SJCRH30 (cell line): Measurements from ENCODE around the gene RNF166. TPM values are rescaled to one million over a fixed set of nuclear protein-coding genes. Genes with fewer than 3 reads are reported as not detected.

Source experiments
- DNase-seq, 2 experiments: peaks; one replicate each; pipeline ENCODE4 v3.0.0-alpha.2; 2015 to 2020
- H3K27ac ChIP-seq: fragments of 250-450 bp; sonication (Bioruptor Pico); 2 replicates; pipeline ENCODE4 v1.5.1; 2020; ENCODE audit warnings: mild to moderate bottlenecking, moderate library complexity
- H3K27me3 ChIP-seq: fragments of 250-450 bp; sonication (Bioruptor Pico); 2 replicates; pipeline ENCODE4 v1.5.1; 2020; ENCODE audit warnings: mild to moderate bottlenecking, moderate library complexity
- H3K36me3 ChIP-seq: fragments of 250-450 bp; sonication (Bioruptor Pico); 2 replicates; pipeline ENCODE4 v1.5.1; 2020; ENCODE audit warnings: mild to moderate bottlenecking, moderate library complexity
- H3K4me1 ChIP-seq: fragments of 250-450 bp; sonication (Bioruptor Pico); 2 replicates; pipeline ENCODE4 v1.5.1; 2020; ENCODE audit warnings: mild to moderate bottlenecking, moderate library complexity
- H3K4me3 ChIP-seq: fragments of 250-450 bp; sonication (Bioruptor Pico); 2 replicates; pipeline ENCODE4 v1.5.1; 2020; ENCODE audit warnings: mild to moderate bottlenecking, moderate library complexity
- H3K9me3 ChIP-seq: fragments of 250-450 bp; sonication (Bioruptor Pico); replicated peaks from 2 replicates; pipeline ENCODE4 v1.5.1; 2020; ENCODE audit warnings: mild to moderate bottlenecking, moderate library complexity
- total RNA-seq: library from RNA; depleted of rRNA; stranded (reverse); fragments of >200 nt; shearing (Covaris generic); gene quantifications from 2 replicates; pipeline ENCODE4 v1.2.3, GENCODE V29; 2014

The RNF166 gene
- total RNA-seq, 1 experiment from 2014 or later, result 10.4 TPM

- peaks cover 9% of the 10 kb centered on the region; the same call in 1 of the 2 replicates for H3K36me3 ChIP-seq
- no peaks in the 10 kb centered on the region for H3K9me3 ChIP-seq
- DNase-seq, result no peak
- no peaks in the 10 kb centered on the region for H3K27me3 ChIP-seq
- H3K4me3 ChIP-seq, result no peak overlapping the region
- no peak overlapping the region for H3K27ac ChIP-seq
- H3K4me1 ChIP-seq, result no peaks in the 10 kb centered on the region
Observed at GRCh38 chr16:88721815-88722755, 15.9 kb upstream of the RNF166 start.

- Histone ChIP-seq H3K27me3 (no peaks in the 10 kb centered on the region), H3K4me1 (no peaks in the 10 kb centered on the region)
- no peak for DNase-seq
Observed at GRCh38 chr16:88721236-88721635, 15.0 kb upstream of the RNF166 start.

GRCh38 chr16:88720396-88720970 lies 14.3 kb upstream of the RNF166 start:
- no peak for DNase-seq
- H3K27ac ChIP-seq, result no peak overlapping the region
- peaks cover 13% of the 10 kb centered on the region; the same call in 1 of the 2 replicates for H3K36me3 ChIP-seq
- no peaks in the 10 kb centered on the region for H3K9me3 ChIP-seq
- H3K4me3 ChIP-seq, result no peak overlapping the region
- no peaks in the 10 kb centered on the region for H3K4me1 ChIP-seq
- no peaks in the 10 kb centered on the region for H3K27me3 ChIP-seq

More at GRCh38 chr16:88721236-88721635, 15.0 kb upstream of the RNF166 start:
- Histone ChIP-seq H3K27ac (no peak overlapping the region), H3K36me3 (peaks cover 9% of the 10 kb centered on the region; the same call in 1 of the 2 replicates), H3K4me3 (no peak overlapping the region), H3K9me3 (no peaks in the 10 kb centered on the region)

- Histone ChIP-seq H3K4me1 (no peaks in the 10 kb centered on the region), H3K27ac (no peak overlapping the region), H3K4me3 (no peak overlapping the region), H3K36me3 (peaks cover 14% of the 10 kb centered on the region; the same call in 1 of the 2 replicates), H3K9me3 (no peaks in the 10 kb centered on the region), H3K27me3 (no peaks in the 10 kb centered on the region)
- DNase-seq, result no peak
Observed at GRCh38 chr16:88719933-88720296, 13.7 kb upstream of the RNF166 start.

GRCh38 chr16:88719267-88719932 lies 13.2 kb upstream of the RNF166 start:
- Histone ChIP-seq H3K27me3 (no peaks in the 10 kb centered on the region), H3K9me3 (no peaks in the 10 kb centered on the region), H3K4me3 (no peak overlapping the region), H3K4me1 (no peaks in the 10 kb centered on the region), H3K27ac (no peak overlapping the region), H3K36me3 (peaks cover 14% of the 10 kb centered on the region; the same call in 1 of the 2 replicates)
- DNase-seq, result no peak

- H3K36me3 ChIP-seq, result peaks cover 14% of the 10 kb centered on the region; the same call in 1 of the 2 replicates
- H3K4me1 ChIP-seq, result no peaks in the 10 kb centered on the region
- no peak for DNase-seq
- no peak overlapping the region for H3K27ac ChIP-seq
- no peaks in the 10 kb centered on the region for H3K27me3 ChIP-seq
- no peaks in the 10 kb centered on the region for H3K9me3 ChIP-seq
- no peak overlapping the region for H3K4me3 ChIP-seq
Observed at GRCh38 chr16:88718178-88718577, 12.0 kb upstream of the RNF166 start.

GRCh38 chr16:88716601-88717001 lies 10.4 kb upstream of the RNF166 start:
- H3K9me3 ChIP-seq, result no peaks in the 10 kb centered on the region
- H3K27ac ChIP-seq, result no peak overlapping the region
- H3K4me3 ChIP-seq, result no peak overlapping the region
- H3K36me3 ChIP-seq, result peaks cover 14% of the 10 kb centered on the region; the same call in 1 of the 2 replicates
- no peak for DNase-seq
- no peaks in the 10 kb centered on the region for H3K4me1 ChIP-seq
- no peaks in the 10 kb centered on the region for H3K27me3 ChIP-seq

- Histone ChIP-seq H3K27me3 (no peaks in the 10 kb centered on the region), H3K4me1 (no peaks in the 10 kb centered on the region), H3K27ac (no peak overlapping the region), H3K36me3 (peaks cover 14% of the 10 kb centered on the region; the same call in 1 of the 2 replicates), H3K9me3 (no peaks in the 10 kb centered on the region), H3K4me3 (no peak overlapping the region)
- no peak for DNase-seq
Observed at GRCh38 chr16:88716201-88716600, 10.0 kb upstream of the RNF166 start.

GRCh38 chr16:88715312-88716190 lies 9.3 kb upstream of the RNF166 start:
- Histone ChIP-seq H3K9me3 (no peaks in the 10 kb centered on the region), H3K36me3 (peaks cover 14% of the 10 kb centered on the region; the same call in 1 of the 2 replicates), H3K27me3 (no peaks in the 10 kb centered on the region), H3K4me1 (no peaks in the 10 kb centered on the region), H3K27ac (no peak overlapping the region), H3K4me3 (no peak overlapping the region)
- DNase-seq, result no peak

GRCh38 chr16:88714420-88715302 lies 8.5 kb upstream of the RNF166 start:
- Histone ChIP-seq H3K4me3 (no peak overlapping the region), H3K27ac (no peak overlapping the region), H3K36me3 (peaks cover 10% of the 10 kb centered on the region; the same call in 1 of the 2 replicates), H3K4me1 (no peaks in the 10 kb centered on the region), H3K9me3 (no peaks in the 10 kb centered on the region), H3K27me3 (no peaks in the 10 kb centered on the region)
- DNase-seq, result no peak

GRCh38 chr16:88713568-88714419 lies 7.6 kb upstream of the RNF166 start:
- Histone ChIP-seq H3K4me3 (no peak overlapping the region), H3K27ac (no peak overlapping the region), H3K9me3 (no peaks in the 10 kb centered on the region), H3K4me1 (no peaks in the 10 kb centered on the region), H3K36me3 (peaks cover 8% of the 10 kb centered on the region; the same call in 1 of the 2 replicates), H3K27me3 (no peaks in the 10 kb centered on the region)
- DNase-seq, result no peak

- Histone ChIP-seq H3K36me3 (peaks cover 5% of the 10 kb centered on the region; the same call in 1 of the 2 replicates), H3K4me3 (no peak overlapping the region), H3K9me3 (no peaks in the 10 kb centered on the region), H3K27me3 (no peaks in the 10 kb centered on the region), H3K4me1 (no peaks in the 10 kb centered on the region), H3K27ac (no peak overlapping the region)
- DNase-seq, result no peak
Observed at GRCh38 chr16:88713054-88713453, 6.8 kb upstream of the RNF166 start.
